Stimulated activated CD8-positive, alpha-beta memory T cell treated with anti-CD3 and anti-CD28 coated beads, Interleukin-15, amount 100 ng/mL, for 4 hours (primary cell): ENCODE results near the gene MIS12.

ENCODE experiments used
- DNase-seq, 2 donors: peaks; one replicate each; pipeline ENCODE4 v3.0.0-alpha.2; 2020; ENCODE audit warnings: low read depth in 2 of 2

MIS12 gene

DNA sequence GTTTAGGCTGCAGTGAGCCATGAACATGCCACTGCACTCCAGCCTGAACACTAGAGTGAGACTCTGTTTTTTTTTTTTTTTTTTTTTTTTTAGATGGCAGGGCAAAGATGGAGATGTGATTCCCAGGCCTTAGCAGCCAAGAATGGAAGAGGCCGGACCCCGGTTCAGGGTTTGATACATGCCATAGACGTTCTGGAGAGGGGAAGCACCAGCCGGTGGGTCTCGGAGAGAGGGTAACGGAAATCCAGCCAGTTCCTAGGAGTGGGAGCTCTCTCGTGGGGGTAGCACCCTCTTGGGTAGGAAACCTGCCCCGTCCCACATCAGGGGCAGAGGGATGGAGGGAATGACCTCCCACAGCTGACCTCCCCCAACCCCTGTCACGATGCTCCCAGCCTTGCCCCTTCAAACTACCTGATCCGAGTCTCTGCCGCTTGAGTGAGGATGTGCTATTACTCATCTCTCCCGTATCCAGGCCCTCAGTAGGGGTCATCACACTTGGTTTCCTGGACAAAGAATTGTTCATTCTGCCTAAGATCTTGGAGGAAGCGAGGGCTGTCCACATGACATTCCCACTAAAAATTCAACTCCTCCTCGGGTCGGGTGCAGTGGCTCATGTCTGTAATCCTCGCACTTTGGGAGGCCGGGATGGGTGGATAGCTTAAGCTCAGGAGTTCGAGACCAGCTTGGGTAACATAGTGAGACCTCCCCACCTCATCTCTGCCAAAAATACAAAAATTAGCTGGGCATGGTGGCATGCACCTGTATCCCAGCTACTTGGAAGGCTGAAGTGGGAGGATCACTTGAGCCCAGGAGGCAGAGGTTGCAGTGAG is 47.3 kb downstream of the MIS12 start:
- DNase-seq: no peak

DNA sequence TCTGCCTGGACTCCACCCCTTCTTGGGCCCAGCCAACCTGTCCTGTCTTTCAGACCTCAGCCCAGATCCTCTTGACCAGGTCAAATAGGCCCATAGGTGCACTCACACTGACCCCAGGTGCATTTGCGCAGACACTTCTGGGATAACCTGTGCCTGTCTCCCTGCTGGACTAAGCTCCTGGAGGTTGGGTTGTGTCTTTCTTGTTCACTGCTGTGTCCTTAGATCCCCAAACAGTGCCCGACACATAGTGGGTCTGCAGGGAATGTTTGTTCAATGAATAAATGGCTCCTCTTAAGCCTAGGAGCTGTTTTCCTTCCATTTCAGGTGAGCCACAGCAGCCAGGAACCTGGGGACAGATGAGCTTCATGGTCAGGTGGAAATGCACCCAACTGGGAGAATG is 49.1 kb downstream of the MIS12 start:
- DNase-seq: no peak

DNA sequence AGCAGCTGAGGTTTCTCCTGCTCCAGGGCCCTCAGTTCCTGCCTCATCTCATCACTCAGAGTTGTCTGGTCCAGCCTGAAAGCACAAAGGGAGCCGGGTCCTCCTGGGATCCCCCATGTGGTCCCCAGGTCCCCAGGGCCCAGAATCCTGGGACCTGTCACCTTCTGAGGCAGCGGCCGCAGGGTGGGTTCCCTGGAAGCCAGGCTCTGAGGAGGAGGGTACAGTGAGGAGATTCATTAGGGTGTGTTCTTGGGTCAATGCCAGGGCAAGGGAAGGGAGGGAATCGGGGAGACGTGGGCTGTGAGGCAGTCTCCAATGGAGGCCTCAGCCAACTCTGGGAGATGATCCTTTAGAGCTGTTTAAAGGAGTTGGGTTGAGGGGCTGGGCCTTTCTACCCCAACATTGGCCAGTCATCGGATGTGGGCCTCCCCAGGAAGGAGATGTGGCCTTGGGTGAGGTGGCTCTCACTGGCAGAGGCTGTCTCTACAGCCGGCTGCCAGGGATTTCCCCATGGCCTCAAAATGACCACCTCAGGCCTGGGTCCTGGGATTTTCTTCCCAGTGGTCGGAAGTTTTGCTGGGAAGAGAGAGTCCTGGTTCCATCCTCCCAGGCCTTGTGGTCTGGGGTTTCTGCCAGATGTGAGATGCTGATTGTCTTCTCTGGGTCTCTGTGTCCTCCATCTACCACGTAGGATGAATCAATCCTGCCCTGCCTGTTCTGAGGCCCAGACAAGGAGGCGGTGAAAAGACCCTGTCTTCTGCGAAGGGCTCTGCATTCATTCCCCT is 50.7 kb downstream of the MIS12 start:
- DNase-seq: no peak

DNA sequence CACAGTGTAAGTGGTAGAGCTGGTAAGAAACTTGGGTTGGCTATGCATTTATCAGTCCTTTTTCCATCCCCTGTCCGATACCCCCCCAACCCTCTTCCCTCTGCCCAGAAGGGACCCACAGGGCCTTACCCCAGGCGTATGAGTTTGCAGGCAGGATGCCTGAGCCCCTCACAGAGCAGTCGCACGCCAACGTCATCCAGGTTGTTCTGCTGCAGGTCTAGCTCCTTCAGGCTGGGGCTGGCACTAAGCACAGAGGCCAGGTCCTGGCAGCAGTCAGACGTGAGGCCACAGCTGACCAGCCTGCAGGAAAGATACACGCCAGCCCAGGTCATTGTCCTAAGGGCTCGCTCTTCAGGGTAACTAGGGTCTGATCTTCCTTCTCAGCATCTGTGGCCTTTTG is 52.9 kb downstream of the MIS12 start:
- no peak for DNase-seq

DNA sequence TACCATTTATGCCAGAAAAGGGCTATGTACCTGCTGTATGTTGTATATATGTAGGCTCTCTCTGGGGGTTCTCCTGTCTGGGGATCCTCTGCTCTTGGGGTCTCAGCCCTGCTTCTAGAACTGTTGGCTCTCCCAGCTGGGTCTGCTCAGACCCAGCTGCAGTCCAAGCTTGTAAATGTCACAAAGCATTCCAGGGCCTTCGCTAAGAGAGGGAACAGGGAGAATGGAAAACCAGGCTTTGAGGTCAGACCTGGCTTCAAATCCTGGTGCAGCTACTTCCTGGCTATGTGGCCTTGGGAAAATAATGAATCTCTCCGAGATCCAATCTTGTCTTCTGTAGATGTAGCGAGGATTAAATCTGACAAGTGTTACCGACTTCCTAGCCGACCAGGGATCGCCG is 54.0 kb downstream of the MIS12 start:
- DNase-seq: no peak
